Ishikawa (cell line): Measurements from ENCODE around the gene RNASEH2A.

Experiments
- CEBPB ChIP-seq: IDR thresholded peaks from 2 replicates; pipeline ENCODE4 v1.6.1; 2012
- EGR1 ChIP-seq: IDR thresholded peaks from 2 replicates; pipeline ENCODE4 v1.6.1; 2012
- NFIC ChIP-seq: IDR thresholded peaks from 2 replicates; pipeline ENCODE4 v1.6.1; 2012
- RAD21 ChIP-seq: IDR thresholded peaks from 2 replicates; pipeline ENCODE4 v1.6.1; 2012; ENCODE audit warnings: low read depth
- TAF1 ChIP-seq: IDR thresholded peaks from 2 replicates; pipeline ENCODE4 v1.6.1; 2012; ENCODE audit warnings: low read depth, mild to moderate bottlenecking
- TCF12 ChIP-seq: IDR thresholded peaks from 2 replicates; pipeline ENCODE4 v1.6.1; 2012; ENCODE audit warnings: low read depth
- YY1 ChIP-seq: IDR thresholded peaks from 2 replicates; pipeline ENCODE4 v1.6.1; 2012; ENCODE audit warnings: low read depth
- TF ChIP-seq, protein P1 (sequence below): IDR thresholded peaks from 2 replicates; pipeline ENCODE4 v1.6.1; 2012; ENCODE audit warnings: low read depth, mild to moderate bottlenecking

GRCh38 chr19:12788682-12789097, 17.7 kb upstream of the RNASEH2A start:
- TF ChIP-seq YY1, result no peak
- TF ChIP-seq EGR1, result peak; percentile 74
- TF ChIP-seq NFIC, result peak; percentile 96
- TF ChIP-seq RAD21, result peak; percentile 35; the same call in 1 of the 2 replicates
- peak; percentile 5; the same call in 1 of the 2 replicates for TF ChIP-seq CEBPB
- peak; percentile 97 for TF ChIP-seq TCF12
- TF ChIP-seq TAF1, result no peak
- TF ChIP-seq, protein P1, sequence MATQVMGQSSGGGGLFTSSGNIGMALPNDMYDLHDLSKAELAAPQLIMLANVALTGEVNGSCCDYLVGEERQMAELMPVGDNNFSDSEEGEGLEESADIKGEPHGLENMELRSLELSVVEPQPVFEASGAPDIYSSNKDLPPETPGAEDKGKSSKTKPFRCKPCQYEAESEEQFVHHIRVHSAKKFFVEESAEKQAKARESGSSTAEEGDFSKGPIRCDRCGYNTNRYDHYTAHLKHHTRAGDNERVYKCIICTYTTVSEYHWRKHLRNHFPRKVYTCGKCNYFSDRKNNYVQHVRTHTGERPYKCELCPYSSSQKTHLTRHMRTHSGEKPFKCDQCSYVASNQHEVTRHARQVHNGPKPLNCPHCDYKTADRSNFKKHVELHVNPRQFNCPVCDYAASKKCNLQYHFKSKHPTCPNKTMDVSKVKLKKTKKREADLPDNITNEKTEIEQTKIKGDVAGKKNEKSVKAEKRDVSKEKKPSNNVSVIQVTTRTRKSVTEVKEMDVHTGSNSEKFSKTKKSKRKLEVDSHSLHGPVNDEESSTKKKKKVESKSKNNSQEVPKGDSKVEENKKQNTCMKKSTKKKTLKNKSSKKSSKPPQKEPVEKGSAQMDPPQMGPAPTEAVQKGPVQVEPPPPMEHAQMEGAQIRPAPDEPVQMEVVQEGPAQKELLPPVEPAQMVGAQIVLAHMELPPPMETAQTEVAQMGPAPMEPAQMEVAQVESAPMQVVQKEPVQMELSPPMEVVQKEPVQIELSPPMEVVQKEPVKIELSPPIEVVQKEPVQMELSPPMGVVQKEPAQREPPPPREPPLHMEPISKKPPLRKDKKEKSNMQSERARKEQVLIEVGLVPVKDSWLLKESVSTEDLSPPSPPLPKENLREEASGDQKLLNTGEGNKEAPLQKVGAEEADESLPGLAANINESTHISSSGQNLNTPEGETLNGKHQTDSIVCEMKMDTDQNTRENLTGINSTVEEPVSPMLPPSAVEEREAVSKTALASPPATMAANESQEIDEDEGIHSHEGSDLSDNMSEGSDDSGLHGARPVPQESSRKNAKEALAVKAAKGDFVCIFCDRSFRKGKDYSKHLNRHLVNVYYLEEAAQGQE, result no peak
